ENCODE data around the gene KAZN.

DNA sequence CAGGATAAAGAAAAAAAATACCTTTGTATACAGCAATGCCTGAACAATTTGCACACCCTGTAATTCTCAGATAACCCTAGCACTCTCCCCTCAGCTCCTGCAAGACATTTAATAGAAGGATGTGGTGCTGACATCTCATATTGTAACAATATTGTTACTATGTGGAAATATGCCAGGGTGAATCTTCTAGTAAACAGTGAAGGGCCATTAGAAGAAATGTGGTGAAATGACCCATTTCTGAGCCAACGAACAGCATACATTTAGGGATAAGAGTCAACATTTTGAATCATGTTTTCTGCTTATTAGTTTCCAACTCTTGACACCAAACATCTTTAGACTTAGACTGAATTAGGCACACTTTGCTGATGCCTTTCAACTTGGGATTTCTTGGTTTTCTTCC is 188.2 kb downstream of the KAZN start:
- TF ChIP-seq, protein P1, sequence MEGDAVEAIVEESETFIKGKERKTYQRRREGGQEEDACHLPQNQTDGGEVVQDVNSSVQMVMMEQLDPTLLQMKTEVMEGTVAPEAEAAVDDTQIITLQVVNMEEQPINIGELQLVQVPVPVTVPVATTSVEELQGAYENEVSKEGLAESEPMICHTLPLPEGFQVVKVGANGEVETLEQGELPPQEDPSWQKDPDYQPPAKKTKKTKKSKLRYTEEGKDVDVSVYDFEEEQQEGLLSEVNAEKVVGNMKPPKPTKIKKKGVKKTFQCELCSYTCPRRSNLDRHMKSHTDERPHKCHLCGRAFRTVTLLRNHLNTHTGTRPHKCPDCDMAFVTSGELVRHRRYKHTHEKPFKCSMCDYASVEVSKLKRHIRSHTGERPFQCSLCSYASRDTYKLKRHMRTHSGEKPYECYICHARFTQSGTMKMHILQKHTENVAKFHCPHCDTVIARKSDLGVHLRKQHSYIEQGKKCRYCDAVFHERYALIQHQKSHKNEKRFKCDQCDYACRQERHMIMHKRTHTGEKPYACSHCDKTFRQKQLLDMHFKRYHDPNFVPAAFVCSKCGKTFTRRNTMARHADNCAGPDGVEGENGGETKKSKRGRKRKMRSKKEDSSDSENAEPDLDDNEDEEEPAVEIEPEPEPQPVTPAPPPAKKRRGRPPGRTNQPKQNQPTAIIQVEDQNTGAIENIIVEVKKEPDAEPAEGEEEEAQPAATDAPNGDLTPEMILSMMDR (IDR thresholded peaks at IDR 0.05; ENCODE audit: low read length), result no peak
- no peak for TF ChIP-seq EZH2 (IDR thresholded peaks at IDR 0.05; ENCODE audit: borderline replicate concordance, low read length)
